Colonic mucosa (tissue), 4 donors: Measurements from ENCODE around the gene ATP5PF. TPM values are rescaled to one million over a fixed set of nuclear protein-coding genes. Genes with fewer than 3 reads are reported as not detected.

ENCODE experiments used
- DNase-seq: peaks from one replicate; pipeline ENCODE4 v3.0.0-alpha.2; 2020
- H3K27ac ChIP-seq: fragments of 200-600 bp; one replicate; pipeline ENCODE4 v1.8.0; 2021
- H3K27me3 ChIP-seq: fragments of 200-600 bp; one replicate; pipeline ENCODE4 v1.8.0; 2021
- H3K36me3 ChIP-seq: fragments of 200-600 bp; one replicate; pipeline ENCODE4 v1.8.0; 2021
- H3K4me1 ChIP-seq: fragments of 200-600 bp; one replicate; pipeline ENCODE4 v1.8.0; 2021; ENCODE audit warnings: mild to moderate bottlenecking
- H3K4me3 ChIP-seq: fragments of 200-600 bp; one replicate; pipeline ENCODE4 v1.8.0; 2021
- H3K9ac ChIP-seq, 2 donors: one replicate each; pipeline ENCODE4 v1.7.0; 2013; ENCODE audit warnings: control low read depth in 2 of 2, low read depth in 2 of 2, low read length in 2 of 2
- H3K9me3 ChIP-seq: fragments of 200-600 bp; one replicate; pipeline ENCODE4 v1.8.0; 2021
- intact Hi-C: fragments of 100-400 bp; cut with DNase I; formaldehyde crosslinking; loops from one replicate; pipeline ENCODE4 v1.14.1; 2022
- total RNA-seq, 2 donors: library from RNA; stranded (reverse); fragmentation: NEBNext Ultra II Directional in 1 of 2; extraction: Animal tissue kit (Norgen Biotek cat#: 25700) in 1 of 2; gene quantifications; one replicate each; pipeline ENCODE4 v1.2.1, GENCODE V29; 2021
- TF ChIP-seq, protein P1 (sequence below): fragments of 200-600 bp; IDR thresholded peaks from one replicate; pipeline ENCODE4 v1.8.0; 2022; ENCODE audit warnings: antibody characterized with exemption, mild to moderate bottlenecking
- donor health status: healthy.
- donor health status: DM: no; HTN: no; CAD: no.
- donor health status: DM: no; HTN: no; CAD: no.

ATP5PF gene
- total RNA-seq, 2 donors from 2014 or later, result 186 to 242 TPM

DNA sequence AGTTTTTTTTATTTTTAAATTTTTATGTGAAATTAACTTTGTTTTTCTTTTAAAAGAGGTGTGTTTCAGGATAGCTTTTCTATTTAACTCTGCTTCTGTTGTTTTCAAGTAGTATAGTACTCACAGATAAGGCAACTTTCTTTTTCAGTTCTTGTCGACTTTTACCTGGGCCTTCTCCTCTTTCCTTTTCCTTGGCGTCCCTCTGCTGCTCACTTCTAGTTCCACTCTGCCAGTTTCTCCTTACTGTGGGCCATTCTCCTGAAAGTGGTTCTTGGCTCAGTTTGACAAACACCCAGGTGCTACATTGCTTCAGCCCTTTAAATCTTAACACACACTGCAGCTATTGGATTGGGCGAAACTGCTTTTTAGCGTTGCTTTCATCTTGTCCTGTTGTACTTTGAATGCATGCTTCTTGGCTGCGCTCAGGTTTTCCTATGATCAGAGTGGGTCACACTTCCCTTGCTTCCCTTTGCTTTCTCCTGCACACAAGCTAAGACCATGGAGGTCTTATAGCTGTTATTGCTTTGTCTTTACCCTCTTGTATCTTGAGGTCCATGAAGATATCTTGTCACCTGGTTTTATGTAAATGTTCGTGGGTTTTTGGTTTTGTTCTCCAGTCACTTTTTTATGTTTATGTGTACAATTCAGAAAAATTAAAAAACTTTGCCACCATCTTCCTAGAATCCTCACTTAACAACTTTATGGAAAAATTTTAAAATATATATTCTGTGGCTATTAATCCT lies 21.7 kb upstream of the ATP5PF start:
- TF ChIP-seq, protein P1, sequence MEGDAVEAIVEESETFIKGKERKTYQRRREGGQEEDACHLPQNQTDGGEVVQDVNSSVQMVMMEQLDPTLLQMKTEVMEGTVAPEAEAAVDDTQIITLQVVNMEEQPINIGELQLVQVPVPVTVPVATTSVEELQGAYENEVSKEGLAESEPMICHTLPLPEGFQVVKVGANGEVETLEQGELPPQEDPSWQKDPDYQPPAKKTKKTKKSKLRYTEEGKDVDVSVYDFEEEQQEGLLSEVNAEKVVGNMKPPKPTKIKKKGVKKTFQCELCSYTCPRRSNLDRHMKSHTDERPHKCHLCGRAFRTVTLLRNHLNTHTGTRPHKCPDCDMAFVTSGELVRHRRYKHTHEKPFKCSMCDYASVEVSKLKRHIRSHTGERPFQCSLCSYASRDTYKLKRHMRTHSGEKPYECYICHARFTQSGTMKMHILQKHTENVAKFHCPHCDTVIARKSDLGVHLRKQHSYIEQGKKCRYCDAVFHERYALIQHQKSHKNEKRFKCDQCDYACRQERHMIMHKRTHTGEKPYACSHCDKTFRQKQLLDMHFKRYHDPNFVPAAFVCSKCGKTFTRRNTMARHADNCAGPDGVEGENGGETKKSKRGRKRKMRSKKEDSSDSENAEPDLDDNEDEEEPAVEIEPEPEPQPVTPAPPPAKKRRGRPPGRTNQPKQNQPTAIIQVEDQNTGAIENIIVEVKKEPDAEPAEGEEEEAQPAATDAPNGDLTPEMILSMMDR, result no peak
- Histone ChIP-seq H3K4me3 (no peak overlapping the region), H3K27ac (no peak overlapping the region), H3K9me3 (no peaks in the 10 kb centered on the region), H3K9ac (no peak overlapping the region), H3K27me3 (no peaks in the 10 kb centered on the region), H3K36me3 (no peaks in the 10 kb centered on the region), H3K4me1 (no peaks in the 10 kb centered on the region)
- no peak for DNase-seq
- intact Hi-C loops, result no loop called here

DNA sequence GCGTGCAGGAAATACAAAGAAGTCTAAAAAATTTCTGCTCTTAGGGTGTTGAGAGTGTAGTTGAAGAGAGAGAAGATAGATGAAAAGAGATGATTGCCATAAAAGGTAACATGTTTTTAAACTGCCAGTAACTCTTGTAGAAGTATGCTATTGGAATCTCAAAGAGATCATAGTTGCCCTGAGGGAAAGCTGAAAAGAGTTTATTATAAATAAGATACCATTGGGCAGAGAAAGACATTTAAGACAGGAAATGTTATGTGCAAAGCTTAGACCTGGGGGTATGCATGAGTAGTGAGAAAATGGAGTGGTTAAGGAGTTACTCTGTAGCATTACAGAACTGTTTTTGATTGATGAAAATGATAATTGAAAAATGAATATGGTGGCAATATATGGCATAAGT lies 17.7 kb upstream of the ATP5PF start:
- intact Hi-C loops, result no loop called here
- Histone ChIP-seq H3K4me3 (no peak overlapping the region), H3K4me1 (no peaks in the 10 kb centered on the region), H3K9me3 (no peaks in the 10 kb centered on the region), H3K9ac (no peak overlapping the region), H3K36me3 (peaks cover 3% of the 10 kb centered on the region), H3K27ac (no peak overlapping the region), H3K27me3 (no peaks in the 10 kb centered on the region)
- DNase-seq, result no peak
- TF ChIP-seq, protein P1, result no peak

DNA sequence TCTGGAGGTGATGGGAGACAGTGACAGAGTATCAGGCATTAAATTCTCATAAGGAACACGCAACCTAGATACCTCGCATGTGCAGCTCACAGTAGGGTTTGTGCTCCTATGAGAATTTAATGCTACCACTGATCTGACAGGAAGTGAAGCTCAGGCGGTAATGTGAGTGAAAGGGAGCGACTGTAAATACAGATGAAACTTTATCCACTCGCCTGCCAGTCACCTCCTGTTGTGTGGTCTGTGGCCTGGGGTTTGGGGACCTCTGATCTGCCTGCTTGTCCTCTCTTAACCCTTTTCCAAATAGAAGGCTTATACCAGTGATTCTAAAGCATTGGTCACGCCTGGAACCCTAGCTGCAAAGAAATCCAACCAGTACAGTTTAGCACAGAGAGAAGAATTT lies 15.4 kb upstream of the ATP5PF start:
- Histone ChIP-seq H3K27ac (no peak overlapping the region), H3K4me3 (no peak overlapping the region), H3K9ac (no peak overlapping the region), H3K4me1 (no peaks in the 10 kb centered on the region), H3K36me3 (peaks cover 3% of the 10 kb centered on the region), H3K27me3 (no peaks in the 10 kb centered on the region), H3K9me3 (no peaks in the 10 kb centered on the region)
- DNase-seq, result no peak
- TF ChIP-seq, protein P1, result no peak
- intact Hi-C loops, result no loop called here

DNA sequence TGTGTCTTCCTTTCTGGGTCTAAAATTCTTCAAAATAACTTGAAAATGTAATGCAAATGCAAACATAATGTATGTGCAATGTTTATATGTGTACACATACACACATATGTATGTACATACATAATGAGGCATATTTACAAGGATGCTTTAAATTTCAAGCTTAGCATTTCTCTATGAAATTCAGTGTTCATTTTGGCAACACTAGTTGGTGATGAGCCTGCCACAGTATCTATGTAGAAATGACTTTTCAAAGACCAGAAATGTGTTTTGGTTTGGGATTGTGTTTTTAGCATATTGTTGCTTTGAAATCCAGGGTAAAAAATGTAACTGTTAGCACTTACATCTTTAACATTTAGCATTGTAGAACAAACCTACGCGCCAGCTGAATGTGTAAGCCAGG lies 10.2 kb upstream of the ATP5PF start:
- Histone ChIP-seq H3K4me1 (no peaks in the 10 kb centered on the region), H3K27me3 (no peaks in the 10 kb centered on the region), H3K4me3 (no peak overlapping the region), H3K9ac (no peak overlapping the region), H3K36me3 (peaks cover 3% of the 10 kb centered on the region), H3K27ac (no peak overlapping the region), H3K9me3 (no peaks in the 10 kb centered on the region)
- DNase-seq, result no peak
- intact Hi-C loops, result no loop called here
- TF ChIP-seq, protein P1, result no peak

DNA sequence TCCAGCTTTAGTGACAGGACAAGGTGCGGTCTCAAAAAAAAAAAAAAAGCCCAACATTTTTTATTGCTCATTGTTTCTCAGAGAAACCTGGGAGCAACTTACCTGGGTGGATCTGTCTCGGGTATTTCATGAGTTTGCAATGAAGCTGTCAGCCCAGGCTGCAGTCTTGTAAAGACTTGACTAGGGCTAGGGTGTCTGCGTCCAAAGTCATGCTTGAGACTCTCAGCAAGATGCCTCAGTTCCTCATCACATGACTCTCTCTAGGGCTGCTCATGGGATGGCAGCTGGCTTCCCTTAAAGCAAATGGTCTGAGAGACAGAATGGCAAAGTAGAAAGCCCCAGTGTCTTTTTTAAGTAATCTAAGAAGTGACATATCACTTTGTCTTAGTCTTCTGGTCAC lies 8.2 kb upstream of the ATP5PF start:
- DNase-seq, result no peak
- Histone ChIP-seq H3K9ac (no peak overlapping the region), H3K27ac (no peak overlapping the region), H3K36me3 (no peaks in the 10 kb centered on the region), H3K9me3 (no peaks in the 10 kb centered on the region), H3K27me3 (no peaks in the 10 kb centered on the region), H3K4me3 (no peak overlapping the region), H3K4me1 (no peaks in the 10 kb centered on the region)
- TF ChIP-seq, protein P1, result no peak
- intact Hi-C loops, result no loop called here
